HG02588 (cell line): ENCODE measurements around the gene TLE3.

Experiments
- ATAC-seq: cut with Tn5 transposase; IDR thresholded peaks from one replicate; pipeline ENCODE4 v1.9.1; 2021; ENCODE audit warnings: mild to moderate bottlenecking, moderate library complexity; ENCODE audit not compliant: unreplicated experiment

TLE3 gene

GRCh38 chr15:70064441-70064840 lies 33.3 kb downstream of the TLE3 start:
- no peak for ATAC-seq

- ATAC-seq, result no peak
These were observed 33.7 kb downstream of the TLE3 start for GRCh38 chr15:70063980-70064379.

- ATAC-seq, result no peak
These were observed 34.3 kb downstream of the TLE3 start for GRCh38 chr15:70063261-70063925.

GRCh38 chr15:70062321-70062956 lies 35.3 kb downstream of the TLE3 start:
- ATAC-seq, result no peak

- no peak for ATAC-seq
These were observed 35.9 kb downstream of the TLE3 start for GRCh38 chr15:70061696-70062270.

GRCh38 chr15:70060993-70061305 lies 36.8 kb downstream of the TLE3 start:
- ATAC-seq, result no peak

GRCh38 chr15:70060214-70060992 lies 37.3 kb downstream of the TLE3 start:
- ATAC-seq, result no peak

- ATAC-seq, result no peak
These were observed 38.1 kb downstream of the TLE3 start for GRCh38 chr15:70059476-70060213.

GRCh38 chr15:70058642-70059360 lies 38.9 kb downstream of the TLE3 start:
- ATAC-seq, result no peak

- no peak for ATAC-seq
These were observed 39.6 kb downstream of the TLE3 start for GRCh38 chr15:70057931-70058641.

GRCh38 chr15:70056091-70056680 lies 41.5 kb downstream of the TLE3 start:
- no peak for ATAC-seq

GRCh38 chr15:70055601-70056051 lies 42.1 kb downstream of the TLE3 start:
- no peak for ATAC-seq

- ATAC-seq, result no peak
These were observed 42.8 kb downstream of the TLE3 start for GRCh38 chr15:70054884-70055387.

- ATAC-seq, result no peak
These were observed 43.4 kb downstream of the TLE3 start for GRCh38 chr15:70054366-70054765.

GRCh38 chr15:70053716-70054229 lies 43.9 kb downstream of the TLE3 start:
- no peak for ATAC-seq

GRCh38 chr15:70053001-70053715 lies 44.6 kb downstream of the TLE3 start:
- ATAC-seq, result no peak

- no peak for ATAC-seq
These were observed 45.6 kb downstream of the TLE3 start for GRCh38 chr15:70051948-70052633.

GRCh38 chr15:70050970-70051369 lies 46.7 kb downstream of the TLE3 start:
- no peak for ATAC-seq
